GM23248 (cell line): ENCODE measurements around the gene CELSR1.

Experiments
- EZH2 ChIP-seq: fragments of 200-600 bp; sonication (generic); IDR thresholded peaks from 2 replicates; pipeline ENCODE4 v1.6.1; 2018; ENCODE audit warnings: antibody characterized with exemption, mild to moderate bottlenecking; ENCODE audit not compliant: insufficient read depth, poor library complexity, severe bottlenecking
- EZH2phosphoT487 ChIP-seq: fragments of 200-600 bp; sonication (generic); IDR thresholded peaks from 2 replicates; pipeline ENCODE4 v1.6.1; 2018; ENCODE audit warnings: antibody characterized with exemption, moderate library complexity, mild to moderate bottlenecking, low read depth; ENCODE audit not compliant: insufficient read depth

DNA sequence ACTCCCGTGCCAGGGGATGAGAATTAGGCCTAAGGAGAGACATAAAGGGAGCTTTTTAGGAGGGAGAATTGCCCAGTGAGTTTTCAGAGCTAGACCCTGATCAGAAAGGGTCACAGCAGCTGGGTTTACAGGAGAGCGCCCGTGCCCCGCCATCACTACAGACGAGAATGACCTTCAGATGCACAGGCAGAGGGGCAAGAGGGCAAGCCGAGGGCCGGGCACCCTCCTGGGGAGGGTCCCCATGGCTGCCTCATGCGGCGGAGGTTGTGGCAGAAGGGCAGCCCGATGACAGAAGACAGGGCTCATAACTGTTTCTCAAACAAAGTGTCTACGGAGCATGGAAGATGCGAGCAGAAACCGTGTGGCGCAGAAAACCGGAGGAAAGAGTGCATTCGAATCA is 129.7 kb downstream of the CELSR1 start:
- TF ChIP-seq EZH2 (no peak), EZH2phosphoT487 (no peak)
